H9 (cell line): ENCODE data around the gene ASB10. TPM values are rescaled to one million over a fixed set of nuclear protein-coding genes. Genes with fewer than 3 reads are reported as not detected.

Experiments used
- DNase-seq: peaks from one replicate; pipeline ENCODE4 v3.0.0-alpha.2; 2017
- H2AFZ ChIP-seq: one replicate; pipeline ENCODE4 v1.6.1; 2013; ENCODE audit warnings: mild to moderate bottlenecking, low read length, control low read depth, moderate library complexity
- H2AK5ac ChIP-seq: 2 replicates; pipeline ENCODE4 v1.6.1; 2013; ENCODE audit warnings: low read length, control low read depth, mixed read lengths; ENCODE audit not compliant: insufficient read length
- H2BK120ac ChIP-seq: one replicate; pipeline ENCODE4 v1.6.1; 2013; ENCODE audit warnings: low read depth, mild to moderate bottlenecking, low read length, control low read depth, inconsistent platforms; ENCODE audit not compliant: poor library complexity, severe bottlenecking
- H2BK12ac ChIP-seq: 2 replicates; pipeline ENCODE4 v1.6.1; 2013; ENCODE audit warnings: low read length, control low read depth, mixed read lengths, low read depth; ENCODE audit not compliant: insufficient read length
- H2BK15ac ChIP-seq: 2 replicates; pipeline ENCODE4 v1.6.1; 2013; ENCODE audit warnings: low read depth, low read length, control low read depth
- H2BK20ac ChIP-seq: one replicate; pipeline ENCODE4 v1.6.1; 2013; ENCODE audit warnings: low read depth, mild to moderate bottlenecking, low read length, control low read depth, inconsistent platforms; ENCODE audit not compliant: poor library complexity, severe bottlenecking
- H2BK5ac ChIP-seq: 2 replicates; pipeline ENCODE4 v1.6.1; 2013; ENCODE audit warnings: low read length, control low read depth, mixed read lengths; ENCODE audit not compliant: insufficient read length
- H3K14ac ChIP-seq: 2 replicates; pipeline ENCODE4 v1.6.1; 2013; ENCODE audit warnings: low read length, control low read depth; ENCODE audit not compliant: insufficient read depth
- H3K18ac ChIP-seq: 2 replicates; pipeline ENCODE4 v1.6.1; 2013; ENCODE audit warnings: low read depth, mild to moderate bottlenecking, mixed read lengths, low read length, control low read depth; ENCODE audit not compliant: insufficient read length
- H3K23ac ChIP-seq: 2 replicates; pipeline ENCODE4 v1.6.1; 2013; ENCODE audit warnings: low read length, control low read depth, mixed read lengths, low read depth; ENCODE audit not compliant: insufficient read length
- H3K23me2 ChIP-seq: 2 replicates; pipeline ENCODE4 v1.6.1; 2013; ENCODE audit warnings: low read depth, mild to moderate bottlenecking, mixed read lengths, low read length, control low read depth; ENCODE audit not compliant: insufficient read length, poor library complexity, severe bottlenecking
- H3K27ac ChIP-seq: 2 replicates; pipeline ENCODE4 v1.5.1; 2013; ENCODE audit warnings: low read length, control low read depth, mixed read lengths, low read depth; ENCODE audit not compliant: insufficient read length
- H3K27me3 ChIP-seq: 2 replicates; pipeline ENCODE4 v1.6.1; 2013; ENCODE audit warnings: low read length, control low read depth, inconsistent platforms; ENCODE audit not compliant: insufficient read depth
- H3K4ac ChIP-seq: 2 replicates; pipeline ENCODE4 v1.6.1; 2013; ENCODE audit warnings: low read depth, mild to moderate bottlenecking, control low read depth, inconsistent platforms, low read length, moderate library complexity
- H3K4me1 ChIP-seq: 2 replicates; pipeline ENCODE4 v1.6.1; 2013; ENCODE audit warnings: low read length, control low read depth, inconsistent platforms; ENCODE audit not compliant: insufficient read depth
- H3K4me2 ChIP-seq: 2 replicates; pipeline ENCODE4 v1.6.1; 2013; ENCODE audit warnings: low read length, control low read depth, mixed read lengths; ENCODE audit not compliant: insufficient read length, insufficient read depth
- H3K56ac ChIP-seq: 2 replicates; pipeline ENCODE4 v1.6.1; 2013; ENCODE audit warnings: low read depth, mild to moderate bottlenecking, mixed read lengths, low read length, control low read depth; ENCODE audit not compliant: insufficient read length
- H3K79me1 ChIP-seq: 2 replicates; pipeline ENCODE4 v1.6.1; 2013; ENCODE audit warnings: low read depth, mild to moderate bottlenecking, moderate library complexity, low read length, control low read depth, inconsistent platforms; ENCODE audit not compliant: insufficient read depth, poor library complexity, severe bottlenecking
- H3K79me2 ChIP-seq: 2 replicates; pipeline ENCODE4 v1.6.1; 2013; ENCODE audit warnings: low read length, control low read depth, inconsistent platforms; ENCODE audit not compliant: insufficient read depth
- H3K9ac ChIP-seq: 2 replicates; pipeline ENCODE4 v1.6.1; 2013; ENCODE audit warnings: low read length, control low read depth, mixed read lengths; ENCODE audit not compliant: insufficient read length; ENCODE audit errors: extremely low read depth
- H3K9me3 ChIP-seq: one replicate; pipeline ENCODE4 v1.6.1; 2013; ENCODE audit warnings: low read depth, low read length, inconsistent platforms; ENCODE audit not compliant: control insufficient read depth
- H3T11ph ChIP-seq: one replicate; pipeline ENCODE4 v1.6.1; 2013; ENCODE audit warnings: mild to moderate bottlenecking, low read length, control low read depth, inconsistent platforms
- H4K20me1 ChIP-seq: one replicate; pipeline ENCODE4 v1.6.1; 2013; ENCODE audit not compliant: control insufficient read depth, insufficient read length, insufficient read depth
- H4K5ac ChIP-seq: 2 replicates; pipeline ENCODE4 v1.6.1; 2013; ENCODE audit warnings: low read depth, mild to moderate bottlenecking, mixed read lengths, low read length, control low read depth; ENCODE audit not compliant: insufficient read length
- H4K8ac ChIP-seq: replicated peaks from 2 replicates; pipeline ENCODE4 v1.6.1; 2013; ENCODE audit warnings: low read length, control low read depth, mixed read lengths, low read depth; ENCODE audit not compliant: insufficient read length
- H4K91ac ChIP-seq: 2 replicates; pipeline ENCODE4 v1.6.1; 2013; ENCODE audit warnings: low read depth, mild to moderate bottlenecking, moderate library complexity, mixed read lengths, low read length, control low read depth; ENCODE audit not compliant: insufficient read length
- H3K27ac Mint-ChIP-seq, 3 experiments: 2 replicates in 2 of 3; 3 replicates in 1 of 3; pipeline ENCODE4 v1.8.0; 2020 to 2021; ENCODE audit warnings: mixed read lengths in 3 of 3, mild to moderate bottlenecking in 1 of 3, moderate library complexity in 1 of 3
- H3K27me3 Mint-ChIP-seq: 2 replicates; pipeline ENCODE4 v1.8.0; 2021; ENCODE audit warnings: low read depth, mild to moderate bottlenecking, moderate library complexity, mixed read lengths
- H3K36me3 Mint-ChIP-seq, 3 experiments: 2 replicates in 2 of 3; 3 replicates in 1 of 3; pipeline ENCODE4 v1.8.0; 2020 to 2021; ENCODE audit warnings: low read depth in 3 of 3, mixed read lengths in 3 of 3; ENCODE audit not compliant: insufficient read depth in 1 of 3
- H3K4me1 Mint-ChIP-seq, 2 experiments: 2 replicates each; pipeline ENCODE4 v1.8.0; 2020; ENCODE audit warnings: mixed read lengths in 2 of 2
- H3K4me3 Mint-ChIP-seq, 2 experiments: 2 replicates in 1 of 2; 3 replicates in 1 of 2; pipeline ENCODE4 v1.8.0; 2020 to 2021; ENCODE audit warnings: mild to moderate bottlenecking in 2 of 2, mixed read lengths in 2 of 2, moderate library complexity in 1 of 2
- H3K9me3 Mint-ChIP-seq, 2 experiments: 2 replicates in 1 of 2; 3 replicates in 1 of 2; pipeline ENCODE4 v1.8.0; 2020; ENCODE audit warnings: mild to moderate bottlenecking in 2 of 2, mixed read lengths in 2 of 2, moderate library complexity in 1 of 2
- CTCF ChIP-seq: fragments of 200-600 bp; sonication (generic); conservative IDR thresholded peaks from 3 replicates; pipeline ENCODE4 v1.8.0; 2021; ENCODE audit warnings: antibody characterized with exemption, mild to moderate bottlenecking
- WGBS: extraction: QIAGEN DNeasy Blood & Tissue Kit; methylation state at CpG from one replicate; pipeline ENCODE4 v1.1.7; 2013; ENCODE audit warnings: missing lambda C conversion rate, low lambda C conversion rate, mixed read lengths; ENCODE audit not compliant: insufficient read length; ENCODE audit errors: extremely low coverage; 5-methylcytosine and 5-hydroxymethylcytosine counted together
- total RNA-seq: library from RNA; stranded (reverse); gene quantifications from 2 replicates; pipeline ENCODE4 v1.2.1, GENCODE V29; 2021

Gene ASB10
- total RNA-seq, 1 experiment from 2014 or later = not detected

GRCh38 chr7:151213826-151214225 is 26.8 kb upstream of the ASB10 start:
- Histone ChIP-seq H3K27ac (no peak overlapping the region), H2BK20ac (no peak overlapping the region), H2BK15ac (no peak overlapping the region), H2BK12ac (no peak overlapping the region), H3K9ac (no peak overlapping the region), H4K5ac (no peak overlapping the region), H3K9me3 (no peaks in the 10 kb centered on the region), H4K91ac (no peak overlapping the region), H3K23ac (no peak overlapping the region), H2AFZ (no peak overlapping the region), H4K20me1 (no peaks in the 10 kb centered on the region), H3K27me3 (no peaks in the 10 kb centered on the region), H2BK5ac (no peak overlapping the region), H2AK5ac (no peak overlapping the region), H2BK120ac (no peak overlapping the region), H3K79me1 (no peaks in the 10 kb centered on the region), H3K14ac (no peak overlapping the region), H3K18ac (no peak overlapping the region), H3K4ac (no peak overlapping the region), H3K4me2 (no peak overlapping the region), H3K79me2 (no peaks in the 10 kb centered on the region), H3K56ac (no peak overlapping the region), H4K8ac (no peak overlapping the region), H3K23me2 (no peaks in the 10 kb centered on the region), H3T11ph (no peak overlapping the region), H3K4me1 (peaks cover 5% of the 10 kb centered on the region; the same call in 1 of the 2 replicates)
- WGBS = no CpG with 5 or more reads among the region's 3 CpGs
- no peaks in the 10 kb centered on the region for H3K9me3 Mint-ChIP-seq
- no peak overlapping the region for H3K4me3 Mint-ChIP-seq
- DNase-seq = no peak
- no peak overlapping the region for H3K27ac Mint-ChIP-seq
- H3K36me3 Mint-ChIP-seq = peaks cover 43 to 73% (median 56%) of the 10 kb centered on the region in 3 experiments; a peak in 6 of 7 replicates
- peaks cover 13 to 16% of the 10 kb centered on the region in 2 experiments for H3K4me1 Mint-ChIP-seq
- H3K27me3 Mint-ChIP-seq = peaks cover 2% of the 10 kb centered on the region; the same call in 1 of the 2 replicates
- TF ChIP-seq CTCF = no peak
